Ovary (tissue), 3 donors: ENCODE results near the gene YWHAQ.

Experiments
- CTCF ChIP-seq, 3 donors: fragments of 450-650 bp in 2 of 3; fragments of 200-600 bp in 1 of 3; IDR thresholded peaks; one replicate each; pipeline versions ENCODE4 v1.5.1 to v1.8.0; 2016 to 2022; ENCODE audit warnings: antibody characterized with exemption in 3 of 3, mild to moderate bottlenecking in 1 of 3
- EP300 ChIP-seq: sonication (generic); formaldehyde crosslinking; IDR thresholded peaks from one replicate; pipeline ENCODE4 v1.6.1; 2017; ENCODE audit warnings: antibody characterized with exemption
- donor health status: DM: no; HTN: no; CAD: no.

GRCh38 chr2:9652267-9652666 lies 21.5 kb upstream of the YWHAQ start:
- TF ChIP-seq CTCF (IDR thresholded peaks at IDR 0.05), result no peak
- TF ChIP-seq EP300, result no peak
